Measurements from ENCODE around the gene HIPK2.

The HIPK2 gene

DNA sequence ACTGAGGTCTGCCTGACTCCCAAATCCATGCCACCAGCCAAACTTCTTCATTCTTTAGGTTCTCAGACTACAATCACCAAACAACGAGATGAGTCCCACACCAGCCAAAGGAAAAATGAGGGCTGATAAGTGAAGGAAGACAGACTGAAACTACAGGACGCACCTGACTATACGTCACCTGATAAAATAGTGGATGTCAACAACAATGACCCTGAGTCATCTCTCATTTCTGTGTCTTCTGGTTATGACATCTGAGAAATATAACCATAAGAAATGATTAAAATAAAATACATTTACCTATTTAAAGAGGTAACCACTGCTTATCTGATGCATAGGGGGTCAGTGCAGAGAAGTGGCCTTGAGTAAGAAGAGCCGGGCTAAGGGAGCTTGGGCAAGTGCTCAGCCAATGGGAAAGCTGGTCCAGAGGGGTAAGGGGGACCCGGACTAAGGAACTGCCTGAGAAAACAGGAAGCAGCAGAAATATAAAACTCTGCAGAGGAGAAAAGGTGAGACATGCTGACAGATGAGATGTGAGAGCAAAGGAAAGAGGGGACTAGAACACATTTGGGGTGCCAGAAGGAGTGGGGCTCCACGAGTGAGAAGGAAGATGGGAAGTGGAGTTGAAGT is 51.8 kb downstream of the HIPK2 start:
- Mint-ChIP-seq H3K27ac (no peak overlapping the region), H3K4me3 (no peak overlapping the region), H3K9me3 (no peaks in the 10 kb centered on the region), H3K4me1 (ENCODE audit: low read depth) (peaks cover 60% of the 10 kb centered on the region), H3K27me3 (no peaks in the 10 kb centered on the region), H3K36me3 (ENCODE audit: low read depth) (peaks cover 15% of the 10 kb centered on the region)

DNA sequence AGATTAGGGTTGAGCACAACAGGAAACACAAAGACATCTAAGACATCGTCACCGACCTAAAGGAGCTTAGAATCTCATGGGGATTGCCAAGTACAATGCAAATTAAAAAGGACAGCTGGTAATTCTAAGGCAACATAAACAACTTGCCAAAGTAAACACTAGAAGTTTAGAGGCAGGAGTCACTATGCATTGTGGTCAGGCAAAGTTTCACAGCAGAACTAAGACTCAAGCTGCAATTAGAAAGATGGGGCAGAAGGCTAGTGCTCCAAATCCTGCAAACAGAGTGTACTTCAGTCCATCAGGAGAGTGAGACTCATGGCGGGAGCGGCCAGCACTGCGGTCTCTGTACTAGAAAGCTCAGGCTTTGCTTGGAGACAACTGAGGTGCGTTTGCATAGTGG is 52.7 kb downstream of the HIPK2 start:
- H3K4me3 Mint-ChIP-seq: no peak overlapping the region
- H3K36me3 Mint-ChIP-seq (ENCODE audit: low read depth): peaks cover 15% of the 10 kb centered on the region
- no peak overlapping the region for H3K27ac Mint-ChIP-seq
- H3K9me3 Mint-ChIP-seq: no peaks in the 10 kb centered on the region
- H3K4me1 Mint-ChIP-seq (ENCODE audit: low read depth): peaks cover 55% of the 10 kb centered on the region
- H3K27me3 Mint-ChIP-seq: no peaks in the 10 kb centered on the region

DNA sequence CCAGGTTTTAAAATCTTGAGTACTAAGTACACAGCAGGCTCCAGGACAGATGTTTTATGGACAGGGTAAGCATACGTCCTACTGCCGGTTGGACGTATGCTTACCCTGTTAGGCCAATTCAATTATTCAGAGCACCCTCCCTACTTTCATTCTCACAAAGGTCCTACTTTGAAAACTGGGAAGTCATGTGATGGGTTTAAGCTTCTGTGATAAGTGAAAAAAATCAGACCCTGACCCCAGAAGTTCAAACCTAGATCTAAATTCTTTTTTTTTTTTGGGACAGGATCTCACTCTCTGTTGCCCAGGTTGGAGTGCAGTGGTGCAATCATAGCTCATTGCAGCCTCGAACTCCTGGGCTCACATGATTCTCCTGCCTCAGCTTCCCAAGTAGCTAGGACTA is 55.2 kb downstream of the HIPK2 start:
- H3K4me1 Mint-ChIP-seq (ENCODE audit: low read depth): peaks cover 44% of the 10 kb centered on the region
- no peaks in the 10 kb centered on the region for H3K9me3 Mint-ChIP-seq
- H3K36me3 Mint-ChIP-seq (ENCODE audit: low read depth): peaks cover 7% of the 10 kb centered on the region
- no peak overlapping the region for H3K27ac Mint-ChIP-seq
- H3K27me3 Mint-ChIP-seq: no peaks in the 10 kb centered on the region
- no peak overlapping the region for H3K4me3 Mint-ChIP-seq

DNA sequence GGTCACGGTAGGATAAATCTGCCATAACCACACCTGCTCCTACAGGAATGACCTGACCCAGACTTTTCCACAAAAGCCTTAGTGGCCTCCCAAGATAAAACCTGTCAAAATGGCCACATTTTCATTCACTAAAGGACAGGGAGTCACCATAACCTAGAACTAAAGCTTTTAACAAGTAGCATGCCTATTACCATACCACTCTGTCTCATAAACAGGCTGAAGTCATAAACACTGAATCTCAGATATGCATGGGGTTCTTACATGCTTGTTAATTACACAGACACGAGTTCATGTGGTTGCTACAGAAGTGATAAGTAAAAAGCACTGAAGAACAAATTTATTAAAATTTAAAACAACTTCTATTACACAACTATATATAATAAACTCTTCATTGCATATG is 56.0 kb downstream of the HIPK2 start:
- H3K9me3 Mint-ChIP-seq: no peaks in the 10 kb centered on the region
- peaks cover 2% of the 10 kb centered on the region for H3K36me3 Mint-ChIP-seq (ENCODE audit: low read depth)
- peaks cover 36% of the 10 kb centered on the region for H3K4me1 Mint-ChIP-seq (ENCODE audit: low read depth)
- no peak overlapping the region for H3K27ac Mint-ChIP-seq
- no peak overlapping the region for H3K4me3 Mint-ChIP-seq
- H3K27me3 Mint-ChIP-seq: no peaks in the 10 kb centered on the region

DNA sequence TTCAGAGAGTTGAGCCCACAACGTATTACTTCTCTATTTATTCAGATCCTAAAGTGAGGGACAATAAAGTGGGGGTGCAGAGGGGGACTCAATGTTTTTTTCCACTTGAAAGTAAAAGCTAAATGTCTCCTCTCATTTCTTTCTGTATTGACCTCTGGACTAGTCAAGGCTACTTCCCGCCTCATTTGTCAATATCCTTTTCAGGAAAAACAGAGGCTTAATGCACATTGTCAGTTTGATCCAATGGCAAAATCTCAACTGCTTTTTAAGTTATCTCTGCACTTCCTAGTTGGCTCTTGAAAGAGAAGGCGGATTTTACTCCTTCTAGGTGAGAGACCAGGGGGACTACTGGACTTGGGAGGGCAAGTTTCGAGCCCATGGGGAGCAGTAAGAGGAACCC is 56.4 kb downstream of the HIPK2 start:
- no peak overlapping the region for H3K27ac Mint-ChIP-seq
- peaks cover 3% of the 10 kb centered on the region for H3K36me3 Mint-ChIP-seq (ENCODE audit: low read depth)
- peaks cover 32% of the 10 kb centered on the region for H3K4me1 Mint-ChIP-seq (ENCODE audit: low read depth)
- H3K4me3 Mint-ChIP-seq: no peak overlapping the region
- no peaks in the 10 kb centered on the region for H3K27me3 Mint-ChIP-seq
- H3K9me3 Mint-ChIP-seq: no peaks in the 10 kb centered on the region

DNA sequence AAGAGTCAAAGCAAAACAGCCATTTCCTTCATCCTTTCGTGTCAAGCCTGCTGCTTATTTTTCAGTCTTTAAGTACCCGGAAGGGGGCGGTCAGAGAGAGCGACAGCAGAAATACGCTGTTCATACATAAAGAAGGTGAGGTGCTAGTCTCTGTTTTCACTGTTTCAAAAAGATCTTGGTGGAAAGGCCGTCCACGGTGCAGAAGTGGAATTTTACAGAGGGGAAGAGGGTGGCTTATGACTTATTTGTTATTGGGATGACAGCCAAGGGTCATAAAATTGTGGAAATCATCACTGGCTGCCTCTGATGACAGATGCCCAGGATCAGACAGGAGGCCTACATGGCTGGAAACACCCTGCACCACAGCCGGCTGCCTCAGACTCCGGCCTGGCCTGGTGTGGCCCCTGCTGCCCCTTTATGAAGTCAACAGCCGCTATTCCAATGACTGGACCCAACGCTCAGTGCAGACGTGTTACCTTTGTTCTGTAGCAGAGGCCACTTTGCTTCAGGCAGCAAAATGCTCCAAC is 57.0 kb downstream of the HIPK2 start:
- Mint-ChIP-seq H3K4me1 (ENCODE audit: low read depth) (peaks cover 25% of the 10 kb centered on the region), H3K27me3 (no peaks in the 10 kb centered on the region), H3K9me3 (no peaks in the 10 kb centered on the region), H3K4me3 (no peak overlapping the region), H3K36me3 (ENCODE audit: low read depth) (peaks cover 9% of the 10 kb centered on the region), H3K27ac (no peak overlapping the region)

DNA sequence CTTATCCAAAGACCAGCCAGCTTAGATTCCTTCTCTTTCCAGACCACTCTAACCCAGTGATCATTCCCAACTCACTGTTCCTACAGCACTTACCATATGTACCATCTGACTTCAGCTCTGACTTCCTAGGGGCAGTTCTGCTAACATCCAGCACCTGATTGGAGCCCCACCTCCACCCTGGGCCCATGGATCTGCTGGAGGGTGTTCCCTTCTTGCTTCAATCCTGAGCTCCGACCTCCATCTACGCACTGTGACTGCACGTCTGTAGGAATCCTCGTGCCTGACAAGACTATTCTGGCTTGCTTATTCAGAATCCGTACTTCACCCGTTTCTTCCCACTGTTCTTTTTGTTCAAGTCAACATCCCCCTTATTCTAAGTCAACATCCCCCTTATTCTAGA is 57.6 kb downstream of the HIPK2 start:
- Mint-ChIP-seq H3K4me3 (no peak overlapping the region), H3K27me3 (no peaks in the 10 kb centered on the region), H3K9me3 (no peaks in the 10 kb centered on the region), H3K27ac (no peak overlapping the region), H3K4me1 (ENCODE audit: low read depth) (peaks cover 20% of the 10 kb centered on the region), H3K36me3 (ENCODE audit: low read depth) (peaks cover 15% of the 10 kb centered on the region)

DNA sequence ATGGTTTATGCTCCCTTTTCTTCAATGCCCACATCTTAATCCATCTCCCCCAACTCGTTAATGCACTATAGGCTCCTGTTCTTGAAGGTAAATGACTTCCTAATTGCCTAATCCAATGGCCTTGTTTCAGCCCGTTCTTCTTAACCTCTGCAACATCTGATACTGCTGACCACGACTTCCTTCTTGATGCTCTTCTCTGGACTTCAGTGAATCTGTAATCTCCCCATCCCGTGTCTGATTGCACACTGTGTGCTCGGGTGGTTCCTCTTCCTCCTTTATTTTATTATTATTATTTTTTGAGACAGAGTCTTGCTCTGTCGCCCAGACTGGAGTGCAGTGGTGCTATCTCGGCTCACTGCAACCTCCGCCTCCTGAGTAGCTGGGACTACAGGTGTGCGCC is 58.9 kb downstream of the HIPK2 start:
- H3K27me3 Mint-ChIP-seq: no peaks in the 10 kb centered on the region

DNA sequence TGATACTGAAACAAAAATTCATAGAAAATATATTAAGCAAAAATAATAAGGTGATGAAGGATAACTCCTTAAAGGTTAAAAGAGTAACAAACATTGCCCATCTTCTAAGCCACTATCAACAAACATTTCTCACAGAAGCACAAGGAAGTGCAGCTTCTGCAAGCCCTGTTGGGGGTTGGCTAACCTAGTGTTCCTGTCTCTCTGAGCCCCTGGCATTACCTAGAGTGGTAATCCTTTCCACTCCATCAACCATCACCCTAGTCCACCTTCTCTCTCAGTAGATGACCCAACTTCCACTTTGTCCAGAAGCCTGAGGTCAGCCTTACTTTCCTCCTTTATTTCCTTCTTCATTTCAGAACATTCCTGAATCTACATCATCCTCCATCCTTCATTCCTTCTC is 59.7 kb downstream of the HIPK2 start:
- Mint-ChIP-seq H3K27ac (no peak overlapping the region), H3K4me1 (ENCODE audit: low read depth) (peaks cover 7% of the 10 kb centered on the region), H3K36me3 (ENCODE audit: low read depth) (peaks cover 25% of the 10 kb centered on the region), H3K4me3 (no peak overlapping the region), H3K9me3 (no peaks in the 10 kb centered on the region), H3K27me3 (no peaks in the 10 kb centered on the region)

More for the DNA sequence above, 58.9 kb downstream of the HIPK2 start:
- peaks cover 14% of the 10 kb centered on the region for H3K4me1 Mint-ChIP-seq (ENCODE audit: low read depth)
- H3K36me3 Mint-ChIP-seq (ENCODE audit: low read depth): peaks cover 24% of the 10 kb centered on the region
- no peaks in the 10 kb centered on the region for H3K9me3 Mint-ChIP-seq
- no peak overlapping the region for H3K27ac Mint-ChIP-seq
- H3K4me3 Mint-ChIP-seq: no peak overlapping the region

DNA sequence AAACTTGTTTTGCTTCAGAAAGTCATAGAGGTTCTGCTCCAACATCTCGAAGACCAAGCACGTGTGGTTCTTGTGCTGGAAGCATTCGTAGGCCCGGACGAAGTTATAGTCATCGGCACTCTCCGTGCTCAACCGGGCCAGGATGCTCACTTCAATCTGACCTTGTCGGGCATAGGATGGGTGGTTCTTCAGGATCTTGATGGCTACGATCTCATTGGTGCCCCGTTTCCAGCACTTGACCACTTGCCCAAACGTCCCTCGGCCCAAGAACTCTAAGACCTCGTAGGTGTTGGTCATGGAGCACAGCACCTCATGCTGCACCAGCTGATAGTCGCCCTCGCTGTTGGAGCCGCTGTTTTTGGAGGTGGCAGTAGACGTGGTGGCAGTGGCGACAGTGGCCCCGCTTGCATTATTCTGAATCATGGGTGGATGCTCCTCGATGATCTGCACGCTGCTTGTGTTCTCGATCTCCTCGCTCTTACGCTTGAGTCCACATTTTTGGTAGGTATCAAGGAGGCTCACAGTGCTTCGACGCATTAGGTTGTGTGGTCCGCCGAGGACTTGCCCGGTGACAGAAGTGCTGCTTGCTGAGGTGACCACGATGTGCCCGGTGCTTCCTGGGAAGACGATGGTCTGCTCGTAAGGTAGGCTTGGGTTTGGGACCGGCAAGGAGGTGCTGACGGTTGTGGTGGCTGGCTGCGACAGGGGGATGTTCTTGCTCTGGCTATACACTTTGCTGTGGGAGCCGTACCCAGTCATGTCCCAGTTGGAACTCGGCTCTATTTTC is 61.4 kb downstream of the HIPK2 start:
- H3K27ac Mint-ChIP-seq: no peak overlapping the region
- no peak overlapping the region for H3K4me3 Mint-ChIP-seq

DNA sequence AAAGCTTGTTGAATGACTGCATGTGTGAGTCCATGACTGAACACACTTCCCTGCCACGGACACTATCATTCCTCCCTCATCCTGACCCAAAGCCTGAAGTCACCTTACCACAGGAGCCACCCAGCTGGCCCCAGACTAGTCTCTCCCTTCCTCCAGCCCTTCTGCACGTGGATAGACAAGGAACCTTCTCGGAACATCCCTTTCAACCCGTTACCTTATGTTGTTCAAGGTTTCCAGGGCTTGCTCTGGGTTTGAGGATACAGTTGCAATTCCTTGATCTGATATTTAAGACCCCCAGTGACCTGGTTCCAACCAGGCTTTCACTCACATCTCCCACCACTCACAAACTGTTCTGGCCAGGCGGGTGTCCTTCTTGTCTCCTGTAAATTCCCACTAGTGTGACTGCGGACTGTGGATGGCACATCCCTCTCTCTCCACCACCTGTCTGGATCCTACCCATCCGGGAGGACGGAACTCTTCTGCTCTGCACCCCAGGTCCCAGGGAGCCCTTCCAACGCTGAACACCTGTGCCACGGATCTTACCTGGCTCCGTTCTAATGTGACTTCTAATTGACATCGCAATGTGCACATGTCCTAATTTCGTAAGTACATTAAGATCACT is 62.5 kb downstream of the HIPK2 start:
- Mint-ChIP-seq H3K36me3 (ENCODE audit: low read depth) (peaks cover 30% of the 10 kb centered on the region), H3K9me3 (no peaks in the 10 kb centered on the region), H3K27ac (no peak overlapping the region), H3K4me3 (no peak overlapping the region), H3K4me1 (ENCODE audit: low read depth) (peaks cover 3% of the 10 kb centered on the region), H3K27me3 (no peaks in the 10 kb centered on the region)

More for the DNA sequence above, 61.4 kb downstream of the HIPK2 start:
- peaks cover 2% of the 10 kb centered on the region for H3K4me1 Mint-ChIP-seq (ENCODE audit: low read depth)
- no peaks in the 10 kb centered on the region for H3K27me3 Mint-ChIP-seq
- H3K9me3 Mint-ChIP-seq: no peaks in the 10 kb centered on the region
- H3K36me3 Mint-ChIP-seq (ENCODE audit: low read depth): peaks cover 25% of the 10 kb centered on the region

DNA sequence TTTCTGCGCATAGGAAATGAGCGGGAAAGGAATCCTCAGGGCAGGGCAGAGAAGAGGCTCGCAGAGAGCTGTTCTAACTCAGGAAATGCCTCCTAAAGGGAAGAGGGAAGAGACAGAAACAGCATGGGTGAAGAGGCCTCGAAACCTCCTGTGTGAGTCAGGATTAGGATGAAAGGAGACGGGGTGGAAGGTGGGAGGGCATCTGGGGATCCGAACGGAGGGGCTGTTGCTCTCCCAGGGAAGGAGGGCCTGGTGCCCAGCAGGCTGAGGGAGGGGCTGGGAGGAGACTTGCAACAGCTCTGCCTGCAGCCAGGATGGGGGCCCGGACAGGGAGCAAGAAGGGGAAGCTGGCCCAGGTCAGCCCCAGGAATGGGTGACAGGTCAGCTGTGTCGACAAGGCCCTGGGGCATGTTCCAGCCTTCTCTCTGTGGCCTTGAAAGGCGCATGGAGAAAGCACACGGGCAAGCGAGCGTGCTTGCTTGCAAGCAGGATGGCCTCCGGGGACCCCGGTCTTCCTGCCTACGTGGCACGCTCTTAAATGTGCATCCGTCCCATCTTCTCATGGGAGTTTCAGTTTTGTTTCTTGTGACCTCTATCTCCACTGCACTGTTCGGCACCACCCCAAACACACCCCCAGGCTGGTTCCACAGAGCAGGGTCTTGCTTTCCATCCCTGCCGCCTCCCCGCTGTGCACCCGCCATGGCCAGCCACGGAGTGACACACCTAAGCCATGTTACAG is 63.5 kb downstream of the HIPK2 start:
- peaks cover 3% of the 10 kb centered on the region for H3K4me1 Mint-ChIP-seq (ENCODE audit: low read depth)

DNA sequence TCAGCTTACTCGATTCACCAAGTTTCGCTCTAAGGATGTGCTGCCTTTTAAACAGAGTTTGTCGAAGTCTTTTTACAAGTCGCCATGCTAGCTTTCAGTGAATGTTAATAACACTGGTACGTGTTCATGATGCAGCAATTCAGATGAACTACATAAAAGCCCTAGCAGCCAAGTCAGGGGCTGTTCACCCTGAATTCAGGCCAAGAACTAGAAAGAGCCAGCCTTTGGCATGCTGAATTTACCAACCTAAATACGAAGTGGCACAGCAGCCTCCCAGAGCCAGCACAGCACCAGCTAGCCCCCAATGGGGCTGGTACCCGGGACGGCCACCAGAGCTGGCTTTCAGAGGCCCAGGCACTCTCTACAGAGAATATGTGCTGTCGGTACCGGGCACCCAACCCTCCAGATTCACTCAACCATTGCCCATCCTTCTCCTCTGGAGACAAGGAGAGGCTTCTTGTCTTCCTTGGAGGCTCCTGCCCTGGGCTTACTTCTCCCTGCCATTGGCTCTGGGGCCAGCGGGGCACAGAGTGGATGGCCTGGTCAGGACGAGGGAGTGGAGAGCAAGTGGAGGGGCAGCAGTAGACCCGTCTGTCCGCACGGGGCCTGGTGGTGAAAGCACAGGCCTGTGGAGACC is 64.2 kb downstream of the HIPK2 start:
- H3K4me1 Mint-ChIP-seq (ENCODE audit: low read depth): peaks cover 3% of the 10 kb centered on the region
- no peaks in the 10 kb centered on the region for H3K27me3 Mint-ChIP-seq
- peaks cover 33% of the 10 kb centered on the region for H3K36me3 Mint-ChIP-seq (ENCODE audit: low read depth)
- H3K4me3 Mint-ChIP-seq: no peak overlapping the region
- no peaks in the 10 kb centered on the region for H3K9me3 Mint-ChIP-seq
- no peak overlapping the region for H3K27ac Mint-ChIP-seq

More for the DNA sequence above, 63.5 kb downstream of the HIPK2 start:
- Mint-ChIP-seq H3K4me3 (no peak overlapping the region), H3K9me3 (no peaks in the 10 kb centered on the region), H3K27me3 (no peaks in the 10 kb centered on the region), H3K27ac (peak overlapping the region; percentile 5), H3K36me3 (ENCODE audit: low read depth) (peaks cover 33% of the 10 kb centered on the region)

DNA sequence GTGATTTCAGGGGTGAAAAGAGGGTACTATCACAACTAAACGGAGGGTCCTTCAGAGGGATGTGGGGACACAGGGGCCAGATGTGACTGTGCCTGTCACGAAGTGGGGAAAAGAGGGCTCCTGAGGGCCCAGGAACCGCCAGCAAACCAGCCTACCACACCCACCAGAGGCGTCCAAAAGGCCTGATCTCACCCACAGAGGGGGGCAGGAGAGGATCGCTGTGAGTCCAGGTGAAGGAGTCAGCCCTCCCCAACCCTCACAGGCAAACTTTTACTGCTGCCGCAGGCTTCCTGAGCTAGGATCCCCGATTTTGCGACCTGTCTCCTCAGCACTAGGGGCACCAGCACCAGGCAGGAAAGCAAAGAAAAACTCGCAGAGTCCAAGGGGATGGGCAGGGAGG is 64.7 kb downstream of the HIPK2 start:
- Mint-ChIP-seq H3K4me3 (no peak overlapping the region), H3K4me1 (ENCODE audit: low read depth) (peaks cover 3% of the 10 kb centered on the region), H3K27ac (no peak overlapping the region), H3K36me3 (ENCODE audit: low read depth) (peaks cover 33% of the 10 kb centered on the region), H3K27me3 (no peaks in the 10 kb centered on the region), H3K9me3 (no peaks in the 10 kb centered on the region)
